ENCODE measurements around the gene CARD16. TPM values are rescaled to one million over a fixed set of nuclear protein-coding genes. Genes with fewer than 3 reads are reported as not detected.
"Not testable (repeated sequence)": the region's sequence is repeated elsewhere in the genome, so short reads cannot be mapped to it uniquely, and the experiment has no call there.

The CARD16 gene
- polyA plus RNA-seq, 1 of the 3 experiments (the other 2 are of a cell fraction) = not detected

DNA sequence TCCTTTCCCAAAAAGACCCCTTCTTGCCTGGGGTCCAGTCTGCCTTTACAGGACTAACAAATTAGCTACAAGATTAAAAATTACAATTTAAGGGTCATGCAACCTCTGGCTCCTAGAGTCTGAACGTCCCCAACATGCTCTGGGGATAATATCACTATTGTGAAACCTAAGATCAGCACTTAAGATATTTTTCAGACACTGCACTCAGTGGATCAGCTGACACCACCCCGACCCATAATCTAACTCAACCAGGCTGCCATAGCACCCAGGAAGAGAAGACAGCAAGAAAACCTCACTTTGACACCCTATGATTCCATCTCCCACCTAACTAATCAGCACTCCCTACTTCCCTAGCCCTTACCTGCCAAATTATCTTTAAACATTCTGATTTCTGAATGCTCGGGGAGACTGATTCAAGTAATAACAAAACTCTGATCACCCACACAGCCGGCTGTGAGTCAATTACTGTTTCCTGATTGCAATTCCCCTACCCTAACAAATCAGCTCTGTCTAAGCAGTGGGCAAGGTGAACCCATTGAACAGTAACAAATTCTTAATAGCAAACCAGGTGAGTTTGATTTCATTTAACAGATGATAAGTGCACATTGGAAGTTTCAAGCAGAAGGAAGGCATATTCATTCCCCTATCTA, 32.1 kb upstream of the CARD16 start:
- H3K27ac ChIP-seq (ENCODE audit: low read depth in 2 of 2, low read length in 1 of 2); H2AFZ ChIP-seq (ENCODE audit: low read depth); H3K4me1 ChIP-seq (ENCODE audit: control insufficient read depth in 1 of 2, insufficient read depth in 2 of 2, low read depth in 1 of 2, low read length in 1 of 2); H3K9ac ChIP-seq; H3K9me2 ChIP-seq; H3F3A ChIP-seq (replicated peaks; ENCODE audit: insufficient read depth); CTCF ChIA-PET; H3K27me3 ChIP-seq (ENCODE audit: insufficient read depth); POLR2A ChIA-PET; DNase-seq; H3K4me3 ChIP-seq (ENCODE audit: low read depth in 2 of 2, low read length in 1 of 2); H4K20me1 ChIP-seq (ENCODE audit: insufficient read depth); H3K4me2 ChIP-seq; H3K36me3 ChIP-seq (replicated peaks in 1 of 2; ENCODE audit: control insufficient read depth in 1 of 2, insufficient read depth in 2 of 2, low read length in 1 of 2); H3K79me2 ChIP-seq (ENCODE audit: insufficient read depth); H3K9me3 ChIP-seq: not testable (repeated sequence)
- WGBS (ENCODE audit: low lambda C conversion rate) = 41% methylated on average over 4 of the region's 4 CpGs

DNA sequence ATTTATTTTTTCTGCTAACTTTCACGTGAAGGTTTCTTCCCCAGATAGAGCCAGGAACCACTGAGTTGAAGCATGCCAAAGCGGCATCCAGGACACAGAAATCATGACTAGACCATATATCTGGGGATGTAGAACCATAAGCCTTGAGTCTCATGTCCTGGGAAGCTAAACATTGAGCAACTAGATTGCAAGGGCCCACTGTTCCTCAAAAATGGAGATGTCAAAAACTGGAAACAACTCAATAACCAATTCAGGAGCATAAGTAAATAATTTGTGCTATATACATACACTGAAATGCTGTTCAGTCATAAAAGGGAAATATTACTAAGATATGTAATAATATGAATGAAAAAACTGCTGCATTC, 29.0 kb upstream of the CARD16 start:
- Histone ChIP-seq H3K4me1 (ENCODE audit: control insufficient read depth in 1 of 2, insufficient read depth in 2 of 2, low read depth in 1 of 2, low read length in 1 of 2) (no peaks in the 10 kb centered on the region), H3K4me2 (no peak overlapping the region), H2AFZ (ENCODE audit: low read depth) (no peak overlapping the region), H3K9me3 (no peaks in the 10 kb centered on the region), H3K27ac (ENCODE audit: low read depth in 2 of 2, low read length in 1 of 2) (no peak overlapping the region), H3K9me2 (no peaks in the 10 kb centered on the region), H4K20me1 (ENCODE audit: insufficient read depth) (no peaks in the 10 kb centered on the region), H3F3A (replicated peaks; ENCODE audit: insufficient read depth) (no peaks in the 10 kb centered on the region), H3K9ac (no peak overlapping the region), H3K27me3 (ENCODE audit: insufficient read depth) (no peaks in the 10 kb centered on the region), H3K79me2 (ENCODE audit: insufficient read depth) (no peaks in the 10 kb centered on the region), H3K36me3 (replicated peaks in 1 of 2; ENCODE audit: control insufficient read depth in 1 of 2, insufficient read depth in 2 of 2, low read length in 1 of 2) (no peaks in the 10 kb centered on the region), H3K4me3 (ENCODE audit: low read depth in 2 of 2, low read length in 1 of 2) (no peak overlapping the region)
- TF ChIP-seq MXI1 (IDR thresholded peaks at IDR 0.05; ENCODE audit: low read depth, low read length) (no peak), MEF2A (IDR thresholded peaks at IDR 0.05; ENCODE audit: borderline replicate concordance, low read depth) (no peak), FOSL2 (IDR thresholded peaks at IDR 0.05; ENCODE audit: borderline replicate concordance, low read depth) (no peak), EZH2phosphoT487 (IDR thresholded peaks at IDR 0.05; ENCODE audit: borderline replicate concordance, low read depth) (no peak), GABPA (IDR thresholded peaks at IDR 0.05; ENCODE audit: low read depth) (no peak), TEAD4 (IDR thresholded peaks at IDR 0.05; ENCODE audit: borderline replicate concordance, insufficient read depth) (no peak), GATA2 (CRISPR knock-in tag; IDR thresholded peaks at IDR 0.05) (no peak), RAD21 (IDR thresholded peaks at IDR 0.05; ENCODE audit: low read length) (no peak), EP300 (IDR thresholded peaks at IDR 0.05; ENCODE audit: borderline replicate concordance in 1 of 2, low read depth in 1 of 2, low read length in 1 of 2) (no peak), ELF1 (IDR thresholded peaks at IDR 0.05) (no peak), CHD2 (IDR thresholded peaks at IDR 0.05; ENCODE audit: low read length, partially characterized antibody) (no peak)
- TF ChIP-seq, protein P1, sequence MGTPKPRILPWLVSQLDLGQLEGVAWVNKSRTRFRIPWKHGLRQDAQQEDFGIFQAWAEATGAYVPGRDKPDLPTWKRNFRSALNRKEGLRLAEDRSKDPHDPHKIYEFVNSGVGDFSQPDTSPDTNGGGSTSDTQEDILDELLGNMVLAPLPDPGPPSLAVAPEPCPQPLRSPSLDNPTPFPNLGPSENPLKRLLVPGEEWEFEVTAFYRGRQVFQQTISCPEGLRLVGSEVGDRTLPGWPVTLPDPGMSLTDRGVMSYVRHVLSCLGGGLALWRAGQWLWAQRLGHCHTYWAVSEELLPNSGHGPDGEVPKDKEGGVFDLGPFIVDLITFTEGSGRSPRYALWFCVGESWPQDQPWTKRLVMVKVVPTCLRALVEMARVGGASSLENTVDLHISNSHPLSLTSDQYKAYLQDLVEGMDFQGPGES (IDR thresholded peaks at IDR 0.05; ENCODE audit: low read depth, low read length) = no peak
- TF ChIP-seq, protein P2, sequence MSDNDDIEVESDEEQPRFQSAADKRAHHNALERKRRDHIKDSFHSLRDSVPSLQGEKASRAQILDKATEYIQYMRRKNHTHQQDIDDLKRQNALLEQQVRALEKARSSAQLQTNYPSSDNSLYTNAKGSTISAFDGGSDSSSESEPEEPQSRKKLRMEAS (IDR thresholded peaks at IDR 0.05; ENCODE audit: low read depth) = no peak
- TF ChIP-seq, protein P3, sequence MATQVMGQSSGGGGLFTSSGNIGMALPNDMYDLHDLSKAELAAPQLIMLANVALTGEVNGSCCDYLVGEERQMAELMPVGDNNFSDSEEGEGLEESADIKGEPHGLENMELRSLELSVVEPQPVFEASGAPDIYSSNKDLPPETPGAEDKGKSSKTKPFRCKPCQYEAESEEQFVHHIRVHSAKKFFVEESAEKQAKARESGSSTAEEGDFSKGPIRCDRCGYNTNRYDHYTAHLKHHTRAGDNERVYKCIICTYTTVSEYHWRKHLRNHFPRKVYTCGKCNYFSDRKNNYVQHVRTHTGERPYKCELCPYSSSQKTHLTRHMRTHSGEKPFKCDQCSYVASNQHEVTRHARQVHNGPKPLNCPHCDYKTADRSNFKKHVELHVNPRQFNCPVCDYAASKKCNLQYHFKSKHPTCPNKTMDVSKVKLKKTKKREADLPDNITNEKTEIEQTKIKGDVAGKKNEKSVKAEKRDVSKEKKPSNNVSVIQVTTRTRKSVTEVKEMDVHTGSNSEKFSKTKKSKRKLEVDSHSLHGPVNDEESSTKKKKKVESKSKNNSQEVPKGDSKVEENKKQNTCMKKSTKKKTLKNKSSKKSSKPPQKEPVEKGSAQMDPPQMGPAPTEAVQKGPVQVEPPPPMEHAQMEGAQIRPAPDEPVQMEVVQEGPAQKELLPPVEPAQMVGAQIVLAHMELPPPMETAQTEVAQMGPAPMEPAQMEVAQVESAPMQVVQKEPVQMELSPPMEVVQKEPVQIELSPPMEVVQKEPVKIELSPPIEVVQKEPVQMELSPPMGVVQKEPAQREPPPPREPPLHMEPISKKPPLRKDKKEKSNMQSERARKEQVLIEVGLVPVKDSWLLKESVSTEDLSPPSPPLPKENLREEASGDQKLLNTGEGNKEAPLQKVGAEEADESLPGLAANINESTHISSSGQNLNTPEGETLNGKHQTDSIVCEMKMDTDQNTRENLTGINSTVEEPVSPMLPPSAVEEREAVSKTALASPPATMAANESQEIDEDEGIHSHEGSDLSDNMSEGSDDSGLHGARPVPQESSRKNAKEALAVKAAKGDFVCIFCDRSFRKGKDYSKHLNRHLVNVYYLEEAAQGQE (IDR thresholded peaks at IDR 0.05; ENCODE audit: low read depth, low read length) = no peak
- ChIA-PET CTCF (no interaction called here), POLR2A (no interaction called here)
- DNase-seq = no peak
- 58% methylated on average over 2 of the region's 2 CpGs for WGBS (ENCODE audit: low lambda C conversion rate)

Data from SK-N-SH (cell line).